Measurements from ENCODE around the gene DDIT4. TPM values are rescaled to one million over a fixed set of nuclear protein-coding genes. Genes with fewer than 3 reads are reported as not detected.
A peak's percentile ranks its signal among the peaks of the same experiment; 100 is the strongest.

The DDIT4 gene
- total and polyA plus RNA-seq, 9 of the 15 experiments (the other 6 are each of a cell fraction or from before 2014, with no cell fraction given), result 8.2 to 675 (median 159) TPM

GRCh38 chr10:72297281-72297804 lies 23.6 kb downstream of the DDIT4 start (continued):
- TF ChIP-seq BRD9 (IDR thresholded peaks at IDR 0.05; ENCODE audit: low read depth, partially characterized antibody) (peak; percentile 81), MIER1 (IDR thresholded peaks at IDR 0.05; ENCODE audit: low read depth) (peak; percentile 76; the same call in 1 of the 2 replicates), ZKSCAN3 (CRISPR knock-in tag; IDR thresholded peaks at IDR 0.05) (no peak), ZNF224 (CRISPR knock-in tag; IDR thresholded peaks at IDR 0.05) (peak; percentile 30; the same call in 1 of the 2 replicates), CTBP1 (IDR thresholded peaks at IDR 0.05; ENCODE audit: borderline replicate concordance) (peak; percentile 72), GABPA (tag; conservative IDR thresholded peaks at IDR 0.05; ENCODE audit: low read depth) (peak; percentile 81), KDM5B (IDR thresholded peaks at IDR 0.05; ENCODE audit: insufficient replicate concordance, low read depth, low read length) (peak; percentile 91), KDM4B (IDR thresholded peaks at IDR 0.05; ENCODE audit: borderline replicate concordance in 2 of 2, low read depth in 1 of 2) (peak in 1 of 2 experiments; percentile 46; a peak in 1 of 4 replicates), MAZ (CRISPR knock-in tag; conservative IDR thresholded peaks at IDR 0.05 in 1 of 2, IDR thresholded peaks at IDR 0.05 in 1 of 2) (peak in 1 of 2 experiments; percentile 51; a peak in 2 of 4 replicates), E2F3 (CRISPR knock-in tag; IDR thresholded peaks at IDR 0.05) (peak; percentile 37; the same call in 1 of the 2 replicates), CC2D1A (IDR thresholded peaks at IDR 0.05) (no peak; the same call in 1 of the 2 replicates), ELF1 (tag; IDR thresholded peaks at IDR 0.05) (peak; percentile 66; the same call in 1 of the 2 replicates), MEF2A (IDR thresholded peaks at IDR 0.05; ENCODE audit: control insufficient read depth, low read depth, low read length) (peak; percentile 68), ZNF324 (CRISPR knock-in tag; IDR thresholded peaks at IDR 0.05) (no peak), ZNF24 (IDR thresholded peaks at IDR 0.05) (0 out of 2 replicates have a peak, but pooled peaks have one; percentile 25), GATA2 (CRISPR knock-in tag; IDR thresholded peaks at IDR 0.05) (no peak), EZH2 (IDR thresholded peaks at IDR 0.05; ENCODE audit: borderline replicate concordance, low read depth, low read length) (no peak), THRA (IDR thresholded peaks at IDR 0.05) (no peak), ZNF174 (CRISPR knock-in tag; IDR thresholded peaks at IDR 0.05) (no peak)
- TF ChIP-seq, protein P1, sequence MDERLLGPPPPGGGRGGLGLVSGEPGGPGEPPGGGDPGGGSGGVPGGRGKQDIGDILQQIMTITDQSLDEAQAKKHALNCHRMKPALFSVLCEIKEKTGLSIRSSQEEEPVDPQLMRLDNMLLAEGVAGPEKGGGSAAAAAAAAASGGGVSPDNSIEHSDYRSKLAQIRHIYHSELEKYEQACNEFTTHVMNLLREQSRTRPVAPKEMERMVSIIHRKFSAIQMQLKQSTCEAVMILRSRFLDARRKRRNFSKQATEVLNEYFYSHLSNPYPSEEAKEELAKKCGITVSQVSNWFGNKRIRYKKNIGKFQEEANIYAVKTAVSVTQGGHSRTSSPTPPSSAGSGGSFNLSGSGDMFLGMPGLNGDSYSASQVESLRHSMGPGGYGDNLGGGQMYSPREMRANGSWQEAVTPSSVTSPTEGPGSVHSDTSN (CRISPR knock-in tag; IDR thresholded peaks at IDR 0.05; ENCODE audit: low read depth), result no peak
- TF ChIP-seq, protein P1 (tag; conservative IDR thresholded peaks at IDR 0.05; ENCODE audit: low read depth), result no peak
- TF ChIP-seq, protein P2, sequence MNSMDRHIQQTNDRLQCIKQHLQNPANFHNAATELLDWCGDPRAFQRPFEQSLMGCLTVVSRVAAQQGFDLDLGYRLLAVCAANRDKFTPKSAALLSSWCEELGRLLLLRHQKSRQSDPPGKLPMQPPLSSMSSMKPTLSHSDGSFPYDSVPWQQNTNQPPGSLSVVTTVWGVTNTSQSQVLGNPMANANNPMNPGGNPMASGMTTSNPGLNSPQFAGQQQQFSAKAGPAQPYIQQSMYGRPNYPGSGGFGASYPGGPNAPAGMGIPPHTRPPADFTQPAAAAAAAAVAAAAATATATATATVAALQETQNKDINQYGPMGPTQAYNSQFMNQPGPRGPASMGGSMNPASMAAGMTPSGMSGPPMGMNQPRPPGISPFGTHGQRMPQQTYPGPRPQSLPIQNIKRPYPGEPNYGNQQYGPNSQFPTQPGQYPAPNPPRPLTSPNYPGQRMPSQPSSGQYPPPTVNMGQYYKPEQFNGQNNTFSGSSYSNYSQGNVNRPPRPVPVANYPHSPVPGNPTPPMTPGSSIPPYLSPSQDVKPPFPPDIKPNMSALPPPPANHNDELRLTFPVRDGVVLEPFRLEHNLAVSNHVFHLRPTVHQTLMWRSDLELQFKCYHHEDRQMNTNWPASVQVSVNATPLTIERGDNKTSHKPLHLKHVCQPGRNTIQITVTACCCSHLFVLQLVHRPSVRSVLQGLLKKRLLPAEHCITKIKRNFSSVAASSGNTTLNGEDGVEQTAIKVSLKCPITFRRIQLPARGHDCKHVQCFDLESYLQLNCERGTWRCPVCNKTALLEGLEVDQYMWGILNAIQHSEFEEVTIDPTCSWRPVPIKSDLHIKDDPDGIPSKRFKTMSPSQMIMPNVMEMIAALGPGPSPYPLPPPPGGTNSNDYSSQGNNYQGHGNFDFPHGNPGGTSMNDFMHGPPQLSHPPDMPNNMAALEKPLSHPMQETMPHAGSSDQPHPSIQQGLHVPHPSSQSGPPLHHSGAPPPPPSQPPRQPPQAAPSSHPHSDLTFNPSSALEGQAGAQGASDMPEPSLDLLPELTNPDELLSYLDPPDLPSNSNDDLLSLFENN (IDR thresholded peaks at IDR 0.05; ENCODE audit: low read depth in 2 of 2, low read length in 2 of 2), result peak in 1 of 2 experiments; percentile 36; a peak in 1 of 4 replicates
